Thoracic aorta (tissue), 2 donors: ENCODE data around the gene PCDHGB5. TPM values are rescaled to one million over a fixed set of nuclear protein-coding genes. Genes with fewer than 3 reads are reported as not detected.
A peak's percentile ranks its signal among the peaks of the same experiment; 100 is the strongest.

ENCODE experiments used
- ATAC-seq: fragments of 150-250 bp; one replicate; pipeline ENCODE4 v1.8.0; 2017; ENCODE audit warnings: low read depth; ENCODE audit not compliant: insufficient number of reproducible peaks, low FRiP score
- DNase-seq: peaks from one replicate; pipeline ENCODE4 v3.0.0-alpha.2; 2020; ENCODE audit warnings: low spot score
- H3K27ac ChIP-seq, 2 donors: fragments of 200-600 bp; sonication (generic); 1 replicate in 1 of 2; 2 replicates in 1 of 2; pipeline ENCODE4 v1.5.1; 2016; ENCODE audit warnings: mild to moderate bottlenecking in 2 of 2, moderate library complexity in 2 of 2
- H3K27me3 ChIP-seq: fragments of 200-600 bp; sonication (generic); replicated peaks from 2 replicates; pipeline ENCODE4 v1.6.0; 2016; ENCODE audit warnings: mild to moderate bottlenecking; ENCODE audit not compliant: insufficient read depth
- H3K36me3 ChIP-seq: fragments of 200-600 bp; sonication (generic); one replicate; pipeline ENCODE4 v1.5.1; 2016
- H3K4me1 ChIP-seq, 2 donors: fragments of 200-600 bp; sonication (generic); 1 replicate in 1 of 2; 2 replicates in 1 of 2; pipeline versions ENCODE4 v1.5.1 to v1.6.0; 2016; ENCODE audit warnings: low read depth in 2 of 2, mild to moderate bottlenecking in 1 of 2; ENCODE audit not compliant: control insufficient read depth in 1 of 2
- H3K4me3 ChIP-seq: fragments of 200-600 bp; sonication (generic); 2 replicates; pipeline ENCODE4 v1.5.1; 2016; ENCODE audit warnings: mild to moderate bottlenecking
- H3K9me3 ChIP-seq: fragments of 200-600 bp; sonication (generic); 2 replicates; pipeline ENCODE4 v1.5.1; 2016
- total RNA-seq, 2 donors: library from RNA; depleted of rRNA; stranded (reverse); fragments of >200 nt; gene quantifications; one replicate each; pipeline versions ENCODE4 v1.1.0 to v1.2.3, GENCODE V29; 2016
- TF ChIP-seq, protein P1 (sequence below): fragments of 200-600 bp; sonication (generic); IDR thresholded peaks from one replicate; pipeline ENCODE4 v1.5.1; 2019; ENCODE audit warnings: antibody characterized with exemption

The PCDHGB5 gene
- total RNA-seq, 2 donors from 2014 or later = 20.8 to 26.3 TPM

DNA sequence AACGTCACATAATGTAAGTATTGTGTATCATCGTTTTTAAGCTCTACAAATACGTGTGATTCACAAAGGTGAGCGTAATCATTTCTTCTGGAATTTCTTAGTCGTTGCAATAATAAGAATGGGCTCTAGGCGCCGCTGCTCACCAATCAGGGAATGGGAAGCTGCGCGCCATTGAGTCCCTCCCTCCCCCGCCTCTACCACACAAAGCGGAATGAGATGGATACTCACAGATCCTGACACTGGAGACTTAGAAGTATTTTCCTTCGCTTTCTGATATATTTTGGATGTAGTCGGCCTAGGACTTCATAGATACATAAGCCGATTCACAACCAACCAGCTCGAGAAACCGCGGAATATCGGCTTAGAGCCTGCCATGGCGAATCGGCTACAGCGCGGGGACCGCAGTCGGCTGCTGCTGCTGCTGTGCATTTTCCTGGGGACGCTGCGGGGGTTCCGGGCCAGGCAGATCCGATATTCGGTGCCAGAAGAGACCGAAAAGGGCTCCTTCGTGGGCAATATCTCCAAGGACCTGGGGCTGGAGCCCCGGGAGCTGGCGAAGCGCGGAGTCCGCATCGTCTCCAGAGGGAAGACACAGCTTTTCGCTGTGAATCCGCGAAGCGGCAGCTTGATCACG lies 23.2 kb downstream of the PCDHGB5 start, which contains the start of gene PCDHGA11:
Gene PCDHGA11 (plus strand): TSS at position 197 of the 634 bp plus-strand sequence. CDS start 177 bp downstream, at position 374.
- no peak for ATAC-seq
- no peak for DNase-seq
- TF ChIP-seq, protein P1, sequence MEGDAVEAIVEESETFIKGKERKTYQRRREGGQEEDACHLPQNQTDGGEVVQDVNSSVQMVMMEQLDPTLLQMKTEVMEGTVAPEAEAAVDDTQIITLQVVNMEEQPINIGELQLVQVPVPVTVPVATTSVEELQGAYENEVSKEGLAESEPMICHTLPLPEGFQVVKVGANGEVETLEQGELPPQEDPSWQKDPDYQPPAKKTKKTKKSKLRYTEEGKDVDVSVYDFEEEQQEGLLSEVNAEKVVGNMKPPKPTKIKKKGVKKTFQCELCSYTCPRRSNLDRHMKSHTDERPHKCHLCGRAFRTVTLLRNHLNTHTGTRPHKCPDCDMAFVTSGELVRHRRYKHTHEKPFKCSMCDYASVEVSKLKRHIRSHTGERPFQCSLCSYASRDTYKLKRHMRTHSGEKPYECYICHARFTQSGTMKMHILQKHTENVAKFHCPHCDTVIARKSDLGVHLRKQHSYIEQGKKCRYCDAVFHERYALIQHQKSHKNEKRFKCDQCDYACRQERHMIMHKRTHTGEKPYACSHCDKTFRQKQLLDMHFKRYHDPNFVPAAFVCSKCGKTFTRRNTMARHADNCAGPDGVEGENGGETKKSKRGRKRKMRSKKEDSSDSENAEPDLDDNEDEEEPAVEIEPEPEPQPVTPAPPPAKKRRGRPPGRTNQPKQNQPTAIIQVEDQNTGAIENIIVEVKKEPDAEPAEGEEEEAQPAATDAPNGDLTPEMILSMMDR = no peak
- Histone ChIP-seq H3K4me3 (peak within 1 kb of the TSS; percentile 63), H3K4me1 (no peaks in the 10 kb centered on the region), H3K9me3 (peaks cover 99% of the 10 kb centered on the region), H3K27ac (no peak within 1 kb of the TSS), H3K27me3 (no peaks in the 10 kb centered on the region), H3K36me3 (no peaks in the 10 kb centered on the region)

DNA sequence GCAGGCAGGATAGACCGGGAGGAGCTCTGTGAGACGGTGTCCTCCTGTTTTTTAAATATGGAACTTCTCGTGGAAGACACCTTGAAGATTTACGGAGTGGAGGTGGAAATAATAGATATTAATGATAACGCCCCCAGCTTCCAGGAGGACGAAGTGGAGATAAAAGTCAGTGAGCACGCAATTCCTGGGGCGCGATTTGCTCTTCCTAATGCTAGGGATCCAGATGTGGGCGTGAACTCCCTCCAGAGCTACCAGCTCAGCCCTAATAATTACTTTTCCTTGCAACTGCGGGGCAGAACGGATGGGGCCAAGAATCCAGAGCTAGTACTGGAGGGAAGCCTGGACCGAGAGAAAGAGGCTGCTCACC lies 23.7 kb downstream of the PCDHGB5 start:
- H3K4me1 ChIP-seq = no peaks in the 10 kb centered on the region
- H3K4me3 ChIP-seq = peak overlapping the region; percentile 63
- no peak for ATAC-seq
- peaks cover 99% of the 10 kb centered on the region for H3K9me3 ChIP-seq
- DNase-seq = no peak
- TF ChIP-seq, protein P1 = no peak
- no peaks in the 10 kb centered on the region for H3K27me3 ChIP-seq
- H3K27ac ChIP-seq = no peak overlapping the region
- H3K36me3 ChIP-seq = no peaks in the 10 kb centered on the region

DNA sequence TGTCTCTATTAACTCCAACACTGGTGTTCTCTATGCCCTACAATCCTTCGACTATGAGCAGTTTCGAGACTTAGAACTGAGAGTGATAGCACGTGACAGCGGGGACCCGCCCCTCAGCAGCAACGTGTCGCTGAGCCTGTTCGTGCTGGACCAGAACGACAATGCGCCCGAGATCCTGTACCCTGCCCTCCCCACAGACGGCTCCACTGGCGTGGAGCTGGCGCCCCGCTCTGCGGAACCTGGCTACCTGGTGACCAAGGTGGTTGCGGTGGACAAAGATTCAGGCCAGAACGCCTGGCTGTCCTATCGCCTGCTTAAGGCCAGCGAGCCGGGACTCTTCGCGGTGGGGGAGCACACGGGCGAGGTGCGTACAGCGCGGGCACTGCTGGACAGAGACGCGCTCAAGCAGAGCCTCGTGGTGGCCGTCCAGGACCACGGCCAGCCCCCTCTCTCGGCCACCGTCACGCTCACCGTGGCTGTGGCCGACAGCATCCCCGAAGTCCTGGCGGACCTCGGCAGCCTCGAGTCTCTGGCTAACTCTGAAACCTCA lies 25.1 kb downstream of the PCDHGB5 start:
- H3K9me3 ChIP-seq = peaks cover 100% of the 10 kb centered on the region
- no peaks in the 10 kb centered on the region for H3K27me3 ChIP-seq
- DNase-seq = no peak
- H3K4me1 ChIP-seq = no peaks in the 10 kb centered on the region
- no peak for ATAC-seq
- no peak overlapping the region for H3K27ac ChIP-seq
- TF ChIP-seq, protein P1 = no peak
- H3K36me3 ChIP-seq = no peaks in the 10 kb centered on the region
- H3K4me3 ChIP-seq = no peak overlapping the region

DNA sequence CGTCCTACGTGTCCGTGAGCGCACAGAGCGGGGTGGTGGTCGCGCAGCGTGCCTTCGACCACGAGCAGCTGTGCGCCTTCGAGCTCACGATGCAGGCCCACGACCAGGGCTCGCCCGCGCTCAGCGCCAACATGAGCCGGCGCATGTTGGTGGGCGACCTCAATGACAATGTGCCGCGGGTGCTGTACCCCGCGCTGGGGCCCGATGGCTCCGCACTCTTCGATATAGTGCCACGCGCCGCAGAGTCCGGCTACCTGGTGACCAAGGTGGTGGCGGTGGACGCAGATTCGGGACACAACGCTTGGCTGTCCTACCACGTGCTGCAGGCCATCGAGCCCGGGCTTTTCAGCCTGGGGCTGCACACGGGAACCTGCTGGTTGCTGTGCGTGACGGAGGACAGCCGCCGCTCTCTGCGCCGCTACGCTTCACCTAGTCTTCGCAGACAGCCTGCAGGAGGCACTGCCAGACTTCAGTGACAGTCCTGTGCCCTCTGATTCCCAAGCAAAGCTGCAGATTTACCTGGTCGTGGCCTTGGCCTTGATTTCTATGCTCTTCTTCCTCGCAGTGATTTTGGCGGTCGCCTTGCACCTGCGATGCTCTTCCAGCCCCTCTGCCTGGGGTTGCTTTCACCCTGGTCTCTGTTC lies 30.2 kb downstream of the PCDHGB5 start:
- TF ChIP-seq, protein P1 = no peak

DNA sequence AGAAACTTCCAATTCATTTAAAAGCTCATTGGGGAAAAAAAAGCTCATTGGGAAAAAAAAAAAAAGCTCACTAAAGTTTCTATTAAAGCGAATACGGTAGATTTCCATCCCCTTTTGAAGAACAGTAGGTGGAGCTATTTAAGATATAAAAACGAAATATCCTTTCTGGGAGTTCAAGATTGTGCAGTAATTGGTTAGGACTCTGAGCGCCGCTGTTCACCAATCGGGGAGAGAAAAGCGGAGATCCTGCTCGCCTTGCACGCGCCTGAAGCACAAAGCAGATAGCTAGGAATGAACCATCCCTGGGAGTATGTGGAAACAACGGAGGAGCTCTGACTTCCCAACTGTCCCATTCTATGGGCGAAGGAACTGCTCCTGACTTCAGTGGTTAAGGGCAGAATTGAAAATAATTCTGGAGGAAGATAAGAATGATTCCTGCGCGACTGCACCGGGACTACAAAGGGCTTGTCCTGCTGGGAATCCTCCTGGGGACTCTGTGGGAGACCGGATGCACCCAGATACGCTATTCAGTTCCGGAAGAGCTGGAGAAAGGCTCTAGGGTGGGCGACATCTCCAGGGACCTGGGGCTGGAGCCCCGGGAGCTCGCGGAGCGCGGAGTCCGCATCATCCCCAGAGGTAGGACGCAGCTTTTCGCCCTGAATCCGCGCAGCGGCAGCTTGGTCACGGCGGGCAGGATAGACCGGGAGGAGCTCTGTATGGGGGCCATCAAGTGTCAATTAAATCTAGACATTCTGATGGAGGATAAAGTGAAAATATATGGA lies 32.8 kb downstream of the PCDHGB5 start, which contains the start of gene PCDHGA12:
Gene PCDHGA12 (plus strand): TSS at position 176 of the 782 bp plus-strand sequence. CDS start 253 bp downstream, at position 429.
- peaks cover 93% of the 10 kb centered on the region for H3K9me3 ChIP-seq
- no peak for DNase-seq
- no peaks in the 10 kb centered on the region for H3K27me3 ChIP-seq
- TF ChIP-seq, protein P1 = no peak
- no peaks in the 10 kb centered on the region for H3K36me3 ChIP-seq
- ATAC-seq = no peak
- no peaks in the 10 kb centered on the region for H3K4me1 ChIP-seq
- H3K4me3 ChIP-seq = peak within 1 kb of the TSS; percentile 57
- H3K27ac ChIP-seq = no peak within 1 kb of the TSS

More for the DNA sequence above, 30.2 kb downstream of the PCDHGB5 start:
- Histone ChIP-seq H3K4me3 (no peak overlapping the region), H3K27ac (no peak overlapping the region), H3K4me1 (no peaks in the 10 kb centered on the region), H3K36me3 (no peaks in the 10 kb centered on the region), H3K9me3 (peaks cover 98% of the 10 kb centered on the region), H3K27me3 (no peaks in the 10 kb centered on the region)
- DNase-seq (no peak), ATAC-seq (no peak)
